HFF-Myc (cell line): ENCODE results near the gene BRSK1.

Experiments
- DNase-seq: peaks from one replicate; pipeline ENCODE4 v3.0.0-alpha.2; 2011; ENCODE audit warnings: low read depth; ENCODE audit errors: extremely low read depth
- H3K4me3 ChIP-seq: replicated peaks from 2 replicates; pipeline ENCODE4 v1.5.1; 2011; ENCODE audit warnings: low read depth, mild to moderate bottlenecking, control low read depth, low read length
- TF ChIP-seq, protein P1 (sequence below): IDR thresholded peaks from 2 replicates; pipeline ENCODE4 v1.5.1; 2012; ENCODE audit warnings: mild to moderate bottlenecking, low read depth, low read length, control low read depth; ENCODE audit errors: missing control alignments

The BRSK1 gene

DNA sequence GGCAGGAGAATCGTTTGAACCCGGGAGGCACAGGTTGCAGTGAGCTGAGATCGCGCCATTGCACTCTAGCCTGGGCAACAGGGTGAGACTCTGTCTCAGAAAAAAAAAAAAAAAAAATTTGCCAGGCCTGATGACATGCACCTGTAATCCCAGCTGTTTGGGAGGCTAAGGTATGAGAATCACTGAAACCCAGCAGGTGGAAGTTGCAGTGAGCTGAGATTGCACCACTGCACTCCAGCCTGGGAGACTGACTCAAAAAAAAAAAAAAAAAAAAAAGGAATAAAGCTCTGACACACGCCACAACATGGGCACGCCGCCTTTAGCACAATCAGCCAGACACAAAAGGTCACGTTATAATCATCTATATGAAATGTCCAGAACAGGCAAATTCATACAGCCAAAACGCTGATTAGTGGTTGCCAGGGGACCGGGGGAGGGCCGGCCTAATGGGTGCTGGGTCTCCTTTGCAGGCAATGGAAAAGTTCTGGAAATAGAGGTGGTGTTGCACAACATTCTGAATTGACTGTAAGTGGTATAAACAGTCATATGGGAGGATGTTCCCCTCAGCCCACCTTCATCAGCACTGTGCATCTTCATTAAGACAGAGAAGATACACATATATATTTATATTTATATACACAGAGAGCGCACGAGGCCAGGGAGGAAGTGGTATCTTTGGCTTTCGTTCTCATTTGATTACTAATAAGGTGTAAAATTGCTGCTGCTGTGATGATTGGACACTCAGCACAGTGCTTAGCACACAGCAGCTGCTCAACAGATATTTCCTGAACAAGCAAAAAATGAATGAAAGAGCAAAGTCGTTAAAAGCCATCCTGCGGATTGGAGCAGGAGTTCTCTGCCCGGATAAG, 7.7 kb upstream of the BRSK1 start:
- no peak for DNase-seq
- TF ChIP-seq, protein P1, sequence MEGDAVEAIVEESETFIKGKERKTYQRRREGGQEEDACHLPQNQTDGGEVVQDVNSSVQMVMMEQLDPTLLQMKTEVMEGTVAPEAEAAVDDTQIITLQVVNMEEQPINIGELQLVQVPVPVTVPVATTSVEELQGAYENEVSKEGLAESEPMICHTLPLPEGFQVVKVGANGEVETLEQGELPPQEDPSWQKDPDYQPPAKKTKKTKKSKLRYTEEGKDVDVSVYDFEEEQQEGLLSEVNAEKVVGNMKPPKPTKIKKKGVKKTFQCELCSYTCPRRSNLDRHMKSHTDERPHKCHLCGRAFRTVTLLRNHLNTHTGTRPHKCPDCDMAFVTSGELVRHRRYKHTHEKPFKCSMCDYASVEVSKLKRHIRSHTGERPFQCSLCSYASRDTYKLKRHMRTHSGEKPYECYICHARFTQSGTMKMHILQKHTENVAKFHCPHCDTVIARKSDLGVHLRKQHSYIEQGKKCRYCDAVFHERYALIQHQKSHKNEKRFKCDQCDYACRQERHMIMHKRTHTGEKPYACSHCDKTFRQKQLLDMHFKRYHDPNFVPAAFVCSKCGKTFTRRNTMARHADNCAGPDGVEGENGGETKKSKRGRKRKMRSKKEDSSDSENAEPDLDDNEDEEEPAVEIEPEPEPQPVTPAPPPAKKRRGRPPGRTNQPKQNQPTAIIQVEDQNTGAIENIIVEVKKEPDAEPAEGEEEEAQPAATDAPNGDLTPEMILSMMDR, result no peak
- no peak overlapping the region for H3K4me3 ChIP-seq

DNA sequence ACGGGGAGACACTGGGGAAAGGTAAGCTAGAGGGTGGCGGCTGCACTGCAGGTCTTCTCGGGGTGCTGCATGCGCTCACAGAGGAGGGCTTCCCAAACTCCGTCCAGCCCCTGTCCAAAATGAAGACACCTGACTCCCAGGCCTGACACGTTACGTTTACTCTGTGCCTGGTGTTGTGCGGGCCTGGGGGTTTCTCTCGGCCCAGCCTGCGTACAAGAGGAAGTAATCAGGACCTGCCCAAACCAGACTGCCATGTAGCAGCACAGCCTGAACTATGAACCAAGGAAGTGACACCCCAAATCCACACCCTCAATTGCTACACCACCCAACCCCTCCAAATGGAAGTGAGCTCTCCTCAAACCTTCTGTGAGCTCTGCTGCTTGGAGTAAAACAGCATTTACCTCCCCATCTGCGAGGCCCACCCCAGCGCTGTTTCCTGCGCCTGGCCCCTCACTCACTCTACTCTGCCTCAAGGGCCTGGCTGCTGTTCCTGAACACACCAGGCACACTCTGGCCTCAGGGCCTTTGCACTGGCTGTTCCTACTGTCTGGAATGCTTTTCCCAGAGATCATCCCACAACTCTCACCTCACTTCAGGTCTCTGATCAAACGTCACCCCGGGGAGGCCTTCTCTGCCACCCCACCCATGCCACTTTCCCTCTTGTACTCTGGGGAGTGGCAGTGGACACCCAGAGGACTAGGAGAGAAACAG, 6.9 kb upstream of the BRSK1 start:
- DNase-seq, result no peak
- H3K4me3 ChIP-seq, result no peak overlapping the region
- TF ChIP-seq, protein P1, result no peak

DNA sequence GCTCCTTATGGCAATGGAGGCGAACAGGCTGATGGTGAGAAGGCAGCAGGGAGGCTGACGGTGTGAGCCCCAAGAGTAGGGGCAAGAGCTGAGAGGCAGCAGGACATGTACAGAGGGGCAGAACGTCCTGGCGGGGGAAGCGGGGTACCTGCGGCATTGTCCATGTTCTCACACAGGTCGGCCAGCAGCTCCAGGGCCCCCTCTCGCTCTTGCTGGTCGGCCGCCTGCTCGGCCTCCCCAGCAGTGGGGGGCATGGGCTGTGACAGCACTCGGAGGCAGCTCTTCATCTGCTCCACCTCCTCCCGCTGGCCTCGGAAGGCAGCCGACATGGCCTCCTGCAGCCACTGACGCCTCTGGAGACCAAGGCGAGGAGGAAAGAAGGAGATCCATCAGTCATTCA, 6.3 kb upstream of the BRSK1 start:
- TF ChIP-seq, protein P1, result no peak
- no peak for DNase-seq
- no peak overlapping the region for H3K4me3 ChIP-seq

DNA sequence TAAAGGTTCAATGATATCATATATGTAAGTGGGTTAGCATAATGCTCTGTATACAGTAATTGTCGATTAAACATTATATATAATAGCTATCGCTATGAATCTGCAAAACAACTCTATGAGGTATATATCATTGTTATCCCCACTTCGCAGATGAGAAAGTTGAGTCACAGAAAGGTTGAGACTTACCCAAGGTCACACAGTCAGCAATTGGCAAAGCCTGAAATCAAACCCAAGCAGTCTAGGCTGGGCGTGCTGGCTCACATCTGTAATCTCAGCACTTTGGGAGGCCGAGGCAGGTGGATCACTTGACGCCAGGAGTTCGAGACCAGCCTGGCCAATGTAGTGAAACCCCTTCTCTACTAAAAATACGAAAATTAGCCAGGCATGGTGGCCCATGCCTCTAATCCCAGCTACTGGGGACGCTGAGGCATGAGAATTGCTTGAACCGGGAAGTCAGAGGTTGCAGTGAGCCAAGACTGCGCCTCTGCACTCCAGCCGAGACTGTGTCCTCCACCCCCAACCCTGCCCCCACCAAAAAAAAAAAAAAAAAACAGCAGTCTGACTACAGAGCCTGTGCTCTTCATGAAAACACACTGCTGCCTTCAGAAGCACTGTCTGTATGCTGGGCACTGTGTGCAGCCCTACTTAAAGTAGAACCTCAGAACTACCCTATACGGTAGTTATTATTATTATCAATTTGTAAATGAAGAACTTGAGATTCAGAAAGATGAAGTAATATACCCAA, 5.2 kb upstream of the BRSK1 start:
- TF ChIP-seq, protein P1, result no peak
- peak overlapping the region; percentile 92 for H3K4me3 ChIP-seq
- no peak for DNase-seq

DNA sequence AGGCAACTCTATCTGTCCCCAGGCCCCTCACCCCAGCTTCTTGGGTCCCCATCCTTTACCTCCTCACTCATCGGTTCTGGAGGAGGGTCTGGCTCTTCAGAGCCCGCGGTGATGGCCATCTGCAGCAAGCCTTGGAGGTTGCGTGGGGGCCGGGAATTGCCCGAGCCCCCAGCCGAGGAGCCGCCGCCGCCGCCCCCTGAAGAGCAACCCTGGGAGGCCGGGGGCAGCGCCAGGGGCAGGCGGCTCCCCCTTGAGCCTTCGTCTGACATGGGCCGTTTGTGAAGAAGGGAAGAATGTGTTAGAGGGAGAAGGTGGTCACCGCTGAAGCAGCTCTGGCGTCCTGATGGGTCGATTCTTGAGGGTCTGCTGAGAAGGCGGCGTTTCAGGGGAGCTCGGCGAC, 4.5 kb upstream of the BRSK1 start:
- TF ChIP-seq, protein P1, result no peak
- DNase-seq, result no peak
- H3K4me3 ChIP-seq, result peak overlapping the region; percentile 92

DNA sequence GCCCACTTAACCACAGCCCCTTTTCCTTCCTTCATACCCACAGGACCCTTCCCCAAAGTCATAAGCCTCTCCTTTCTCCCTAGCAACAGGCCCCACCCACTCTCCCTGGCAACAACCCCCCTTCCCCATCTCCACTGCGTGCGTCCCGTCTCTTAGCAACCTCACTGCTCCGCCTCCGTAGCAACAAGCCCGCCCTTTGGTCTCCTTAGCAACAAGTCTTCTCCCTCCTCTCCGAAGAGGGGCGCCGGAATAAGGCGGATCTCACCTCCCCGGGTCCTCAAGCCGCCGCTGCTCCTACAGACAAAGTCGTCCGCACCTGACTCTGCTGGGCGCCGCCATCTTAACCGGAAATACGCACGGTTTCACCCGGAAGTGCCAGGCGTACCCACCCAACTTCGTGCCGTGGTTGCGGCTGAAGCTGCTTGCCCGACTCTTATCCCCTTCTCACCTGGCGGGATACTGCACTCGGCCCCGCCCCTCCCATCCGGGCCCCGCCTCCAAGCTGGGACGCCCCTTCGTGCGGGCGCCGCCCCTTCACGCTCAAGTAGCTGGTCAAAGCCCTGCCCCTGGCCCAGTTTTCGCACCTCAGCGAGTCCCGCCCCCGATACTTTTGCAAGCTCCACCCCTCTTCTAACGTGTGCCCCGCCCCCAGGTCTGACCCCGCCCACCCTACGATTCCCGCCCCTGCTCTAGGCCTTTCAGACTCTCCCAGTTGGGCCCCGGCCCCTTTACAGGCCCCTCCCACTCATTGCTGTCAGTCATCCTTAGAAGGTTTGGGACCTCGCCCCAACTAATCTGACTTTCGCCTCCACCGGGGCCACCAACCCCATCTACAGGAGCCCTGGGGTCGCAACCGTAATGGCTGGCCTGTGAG, 3.8 kb upstream of the BRSK1 start, which contains the start of gene HSPBP1:
Gene HSPBP1 (minus strand): TSS at position 341 of the 874 bp plus-strand sequence. CDS start 502 bp downstream, outside the sequence.
- peak; percentile 86 for DNase-seq
- peak within 1 kb of the TSS; percentile 92 for H3K4me3 ChIP-seq
- TF ChIP-seq, protein P1, result no peak
